HG03432 (cell line): ENCODE measurements around the gene ZNF789.
A peak's percentile ranks its signal among the peaks of the same experiment; 100 is the strongest.
"Not testable (repeated sequence)": the region's sequence is repeated elsewhere in the genome, so short reads cannot be mapped to it uniquely, and the experiment has no call there.

ENCODE experiments used
- ATAC-seq: cut with Tn5 transposase; IDR thresholded peaks from one replicate; pipeline ENCODE4 v1.9.1; 2021; ENCODE audit warnings: mild to moderate bottlenecking, moderate library complexity; ENCODE audit not compliant: unreplicated experiment

The ZNF789 gene

GRCh38 chr7:99472561-99473314 lies at the start of gene ZNF789:
TSS of gene ZNF789 (plus strand) at chr7:99472890. CDS start at chr7:99476457, 3,567 bp downstream.
- ATAC-seq: peak; percentile 97

- ATAC-seq: no peak
Measured at GRCh38 chr7:99424932-99425730, 47.6 kb upstream of the ZNF789 start.

- ATAC-seq: no peak
Measured at GRCh38 chr7:99428972-99429566, 43.6 kb upstream of the ZNF789 start.

GRCh38 chr7:99429756-99430155 lies 42.9 kb upstream of the ZNF789 start:
- ATAC-seq: no peak

GRCh38 chr7:99431756-99432540 lies 40.7 kb upstream of the ZNF789 start:
- ATAC-seq: not testable (repeated sequence)

GRCh38 chr7:99433158-99433557 lies 39.5 kb upstream of the ZNF789 start:
- ATAC-seq: no peak

GRCh38 chr7:99437946-99438572 lies 34.6 kb upstream of the ZNF789 start:
- peak; percentile 5 for ATAC-seq

GRCh38 chr7:99438573-99439480 lies 33.9 kb upstream of the ZNF789 start, which contains the start of the genes CPSF4 and PTCD1:
TSS of gene CPSF4 (plus strand) at chr7:99438943. CDS start at chr7:99439083, 140 bp downstream.
TSS of gene PTCD1 (minus strand) at chr7:99438798. CDS start at chr7:99435242, 3,556 bp downstream.
- peak; percentile 93 for ATAC-seq

GRCh38 chr7:99440195-99440594 lies 32.5 kb upstream of the ZNF789 start:
- no peak for ATAC-seq

- ATAC-seq: no peak
Measured at GRCh38 chr7:99446096-99446495, 26.6 kb upstream of the ZNF789 start.

GRCh38 chr7:99447943-99448342 lies 24.7 kb upstream of the ZNF789 start:
- ATAC-seq: no peak

- ATAC-seq: no peak
Measured at GRCh38 chr7:99448855-99449254, 23.8 kb upstream of the ZNF789 start.

GRCh38 chr7:99449326-99449725 lies 23.4 kb upstream of the ZNF789 start:
- ATAC-seq: no peak

- ATAC-seq: no peak
Measured at GRCh38 chr7:99451936-99452335, 20.8 kb upstream of the ZNF789 start.

GRCh38 chr7:99452541-99452940 lies 20.1 kb upstream of the ZNF789 start:
- no peak for ATAC-seq

- no peak for ATAC-seq
Measured at GRCh38 chr7:99453105-99453504, 19.6 kb upstream of the ZNF789 start.

GRCh38 chr7:99455874-99456273 lies 16.8 kb upstream of the ZNF789 start:
- no peak for ATAC-seq

GRCh38 chr7:99456288-99456687 lies 16.4 kb upstream of the ZNF789 start:
- ATAC-seq: no peak

GRCh38 chr7:99457050-99457649 lies 15.5 kb upstream of the ZNF789 start:
- no peak for ATAC-seq
